Stimulated activated CD4-positive, alpha-beta T cell treated with anti-CD3 and anti-CD28 coated beads, Interleukin-12 subunit alpha, Interleukin-12 subunit beta, amount 100 ng/mL, for 48 hours (primary cell): Measurements from ENCODE around the gene HSPB7.
"Not testable (repeated sequence)": the region's sequence is repeated elsewhere in the genome, so short reads cannot be mapped to it uniquely, and the experiment has no call there.

Experiments used
- DNase-seq, 3 donors: peaks; one replicate each; pipeline ENCODE4 v3.0.0-alpha.2; 2020; ENCODE audit warnings: low read depth in 2 of 3, low spot score in 1 of 3

Gene HSPB7

DNA sequence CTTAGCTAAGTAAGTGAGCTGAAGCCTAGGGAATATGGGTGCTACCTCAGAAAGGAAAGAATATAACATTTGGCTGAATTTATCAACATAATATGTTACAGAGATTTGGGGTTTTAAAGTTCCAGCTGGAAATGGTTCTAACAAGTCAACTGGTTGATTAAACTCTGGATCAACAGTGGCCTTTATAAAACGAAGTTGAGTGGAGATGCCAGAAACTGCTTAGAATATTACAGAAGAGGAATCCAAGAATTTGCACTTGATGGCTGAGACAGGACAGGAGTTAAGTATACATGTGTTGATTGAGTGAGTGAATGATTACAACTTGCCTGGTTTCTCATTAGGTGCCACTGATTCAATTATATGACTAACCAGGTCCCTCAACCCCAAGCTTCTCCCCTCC lies 34.6 kb downstream of the HSPB7 start:
- DNase-seq, result no peak

DNA sequence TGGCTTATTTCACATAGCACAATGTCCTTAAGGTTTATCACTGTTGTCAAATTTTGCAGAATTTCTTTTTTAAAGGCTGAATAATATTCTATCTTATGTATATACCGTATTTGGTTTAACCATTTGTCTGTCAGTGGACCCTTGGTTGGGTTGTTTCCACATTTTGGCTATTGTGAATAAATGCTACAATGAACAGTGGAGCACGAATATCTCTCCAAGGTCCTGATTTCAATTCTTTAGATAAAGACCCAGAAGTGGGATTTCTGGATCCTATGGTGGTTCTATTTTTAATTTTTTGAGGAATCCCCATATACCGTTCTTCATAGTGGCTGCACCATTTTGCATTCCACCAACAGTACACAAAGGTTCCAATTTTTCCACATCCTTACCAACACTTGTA lies 36.2 kb downstream of the HSPB7 start:
- no peak for DNase-seq

DNA sequence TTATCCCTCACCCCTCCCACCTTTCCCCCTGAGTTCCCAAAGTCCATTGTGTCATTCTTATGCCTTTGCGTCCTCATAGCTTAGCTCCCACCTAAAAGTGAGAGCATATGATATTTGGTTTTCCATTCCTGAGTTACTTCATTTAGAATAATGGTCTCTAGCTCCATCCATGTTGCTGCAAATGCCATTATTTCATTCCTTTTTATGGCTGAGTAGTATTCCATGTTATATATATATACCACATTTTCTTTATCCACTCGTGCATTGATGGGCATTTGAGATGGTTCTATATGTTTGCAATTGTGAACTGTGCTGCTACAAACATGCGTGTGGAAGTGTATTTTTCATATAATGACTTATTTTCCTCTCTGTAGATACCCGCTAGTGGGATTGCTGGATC lies 39.9 kb downstream of the HSPB7 start:
- not testable (repeated sequence) for DNase-seq

DNA sequence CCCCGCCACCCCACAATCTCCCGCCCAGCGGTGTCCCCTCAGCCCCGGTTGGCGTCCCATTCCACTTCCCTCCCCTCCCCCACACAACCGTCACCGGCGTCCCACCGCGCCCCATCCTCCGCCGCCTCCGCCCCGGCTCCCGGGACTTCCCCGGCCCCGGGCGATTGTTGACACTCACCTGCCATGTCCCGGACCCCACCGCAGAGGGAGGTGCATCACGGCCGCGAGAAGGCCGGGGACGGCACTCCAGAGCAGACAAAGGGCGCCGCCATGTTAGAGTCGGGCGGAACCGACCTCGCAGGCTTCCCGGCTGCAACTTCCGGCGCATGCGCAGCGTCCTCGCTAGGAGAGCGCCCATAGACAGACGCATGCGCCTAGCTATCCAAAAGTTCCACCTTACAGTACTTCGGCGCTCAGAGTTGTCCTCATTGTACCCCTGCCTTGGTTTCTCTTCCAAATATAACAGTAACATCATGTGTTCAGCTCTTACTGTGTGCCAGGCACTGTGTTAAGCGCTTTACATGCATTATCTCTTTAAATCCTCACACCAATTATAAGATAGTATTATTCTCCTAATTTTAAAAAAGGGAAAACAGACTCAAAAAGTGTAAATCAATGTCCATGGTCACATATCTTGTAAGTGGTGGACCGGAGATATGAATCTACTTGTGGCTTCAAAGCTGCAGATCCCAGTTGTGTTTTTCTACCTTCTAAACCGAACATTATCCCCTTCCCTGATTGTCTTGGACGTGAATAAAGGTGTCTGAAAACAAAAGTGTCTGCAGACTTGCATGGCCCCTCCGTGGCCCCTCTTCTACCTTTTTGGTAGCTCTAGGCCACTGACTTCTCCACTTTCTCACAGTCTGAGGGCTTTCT lies 41.8 kb downstream of the HSPB7 start, which contains the start of gene ZBTB17:
Gene ZBTB17 (minus strand): TSS at position 297 of the 876 bp plus-strand sequence. CDS start 27,606 bp downstream, outside the sequence.
- DNase-seq, result peak; percentile 89 to 95 (median 95)

DNA sequence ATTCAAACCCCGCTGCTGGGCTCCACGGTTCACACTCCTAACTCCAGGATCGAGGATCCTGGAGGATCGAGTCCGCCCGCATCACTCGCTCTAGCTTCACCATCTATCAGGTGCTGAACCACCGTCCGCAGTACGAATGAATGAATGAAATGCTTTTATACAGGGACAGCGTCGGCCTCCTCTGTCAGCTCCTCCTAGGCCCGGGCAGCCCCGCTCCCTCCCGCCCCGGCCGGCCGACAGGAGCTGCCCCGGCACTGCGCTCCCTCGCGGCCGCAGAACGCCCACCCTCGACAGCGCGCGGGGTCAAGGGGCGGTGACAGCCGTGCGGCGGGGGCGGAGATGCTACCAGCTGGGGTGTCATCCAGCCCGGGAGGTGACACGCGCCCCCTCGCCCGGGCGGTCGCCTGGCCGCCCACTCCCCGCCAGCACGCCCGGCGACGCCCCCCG lies 42.5 kb downstream of the HSPB7 start:
- DNase-seq, result peak in 2 of 3 donors; percentile 51 to 74

DNA sequence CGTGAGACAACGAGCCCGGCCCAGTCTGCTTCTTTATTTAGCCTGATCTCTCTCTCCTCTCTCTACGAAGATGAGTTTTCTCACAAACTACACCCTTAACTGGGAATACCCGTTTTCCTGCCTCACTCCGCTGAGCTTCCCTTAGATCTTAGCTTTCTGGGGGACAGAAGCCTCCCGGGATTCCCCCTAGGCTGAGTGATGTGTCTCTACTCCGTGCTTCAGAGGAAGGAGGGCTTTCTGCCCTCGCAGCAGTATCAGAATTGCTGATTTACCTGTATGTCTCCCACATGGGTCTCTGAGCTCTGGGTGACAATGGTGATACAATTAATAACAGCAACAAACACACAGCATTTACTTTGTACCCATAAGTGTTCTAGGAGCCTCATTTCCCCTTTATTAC lies 43.0 kb downstream of the HSPB7 start:
- no peak for DNase-seq

DNA sequence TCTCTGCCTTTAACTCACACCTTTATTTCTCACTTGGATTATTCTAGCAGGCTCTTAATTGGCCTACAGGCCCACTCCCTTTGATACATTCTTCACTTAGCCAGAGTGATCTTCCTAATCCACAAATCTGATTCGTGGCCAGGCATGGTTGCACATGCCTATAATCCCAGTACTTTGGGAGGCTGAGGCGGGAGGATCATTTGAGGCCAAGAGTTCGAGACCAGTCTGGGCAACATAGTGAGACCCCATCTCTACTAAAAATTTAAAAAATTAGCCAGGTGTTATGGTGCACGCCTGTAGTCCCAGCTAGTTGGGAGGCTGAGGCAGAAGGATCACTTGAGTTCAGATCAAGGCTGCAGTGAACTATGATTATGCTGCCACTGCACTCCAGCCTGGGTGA lies 44.1 kb downstream of the HSPB7 start:
- DNase-seq, result no peak

DNA sequence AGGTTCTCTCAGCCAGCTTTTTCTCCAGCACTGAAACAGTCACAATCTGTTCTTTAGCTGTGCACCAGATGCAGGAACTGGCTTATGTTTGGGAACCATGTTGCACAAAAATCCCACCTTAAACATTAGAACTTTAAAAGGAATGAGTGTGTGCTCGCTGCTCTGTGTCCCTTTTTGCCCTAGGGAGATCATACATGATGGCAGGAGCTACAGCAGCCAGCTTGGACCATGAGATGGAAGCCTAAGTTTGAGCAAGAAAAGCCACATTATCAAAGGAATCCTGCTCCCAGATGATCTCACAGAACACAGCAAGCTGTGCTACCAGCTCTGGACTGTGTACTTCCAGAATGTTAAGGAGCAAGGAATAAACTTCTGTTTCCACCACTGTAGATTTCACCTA lies 45.4 kb downstream of the HSPB7 start:
- no peak for DNase-seq

DNA sequence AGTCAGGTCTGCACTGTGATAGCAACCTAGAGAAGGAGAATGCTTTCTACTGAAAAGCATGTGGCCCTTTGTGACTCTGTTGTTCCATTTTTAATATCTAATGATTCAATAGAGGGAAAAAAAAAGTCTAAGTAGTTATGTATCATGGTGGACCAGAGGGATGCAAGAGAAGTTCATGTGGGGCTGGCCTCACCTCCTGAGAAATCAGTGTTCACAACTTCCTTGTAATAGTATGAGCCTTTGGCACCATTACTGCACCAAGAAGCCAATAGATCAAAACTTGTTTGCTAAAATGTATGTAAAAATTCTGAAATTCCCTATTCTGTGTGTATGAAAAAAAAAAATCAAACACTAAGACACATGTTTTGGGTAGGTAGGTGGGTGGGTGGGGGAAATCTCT lies 46.9 kb downstream of the HSPB7 start:
- DNase-seq, result no peak

DNA sequence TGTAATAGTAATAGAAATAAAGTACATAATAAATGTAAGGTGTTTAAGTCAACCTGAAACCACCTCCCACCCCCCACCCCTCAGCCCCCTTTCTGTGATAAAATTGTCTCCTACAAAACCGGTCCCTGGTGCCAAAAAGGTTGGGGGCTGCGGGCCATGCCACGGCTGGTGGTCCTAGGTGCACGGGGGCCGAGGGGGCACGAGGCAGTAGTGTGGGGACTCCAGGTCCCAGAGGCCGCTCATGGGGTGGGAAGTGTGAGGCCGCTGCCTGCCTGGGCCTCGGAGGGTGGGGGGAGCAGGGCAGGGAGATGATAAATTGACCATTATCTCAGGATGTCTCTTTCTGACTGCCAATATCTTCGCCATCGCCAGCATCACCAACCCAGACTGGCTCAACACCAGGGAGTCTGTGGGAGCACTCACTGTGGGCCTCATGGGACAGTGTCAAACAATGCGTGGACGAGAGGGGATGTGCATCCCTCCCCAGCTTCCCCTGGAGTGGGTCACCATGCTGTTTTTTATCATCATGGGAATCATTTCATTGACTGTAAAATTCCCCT lies 48.4 kb downstream of the HSPB7 start:
- no peak for DNase-seq

DNA sequence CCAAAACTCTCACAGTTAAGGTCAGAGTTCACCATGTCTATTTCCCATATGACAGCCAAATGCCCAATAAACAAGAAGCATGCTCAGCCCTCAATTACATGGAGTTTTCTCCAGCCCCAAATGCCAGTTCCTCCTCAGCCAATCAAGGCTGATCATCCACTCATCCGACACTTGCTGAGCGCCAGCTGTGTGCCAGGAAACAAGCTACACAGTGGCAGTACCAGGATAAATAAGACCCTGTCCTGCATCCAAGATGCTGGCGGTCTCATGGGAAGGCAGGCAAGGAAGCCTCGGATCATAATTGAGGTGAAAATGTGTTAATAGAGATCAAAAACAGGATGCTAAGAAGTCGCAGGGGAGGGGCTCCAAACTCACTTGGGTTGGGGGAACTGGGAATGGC lies 49.7 kb downstream of the HSPB7 start:
- DNase-seq, result no peak

DNA sequence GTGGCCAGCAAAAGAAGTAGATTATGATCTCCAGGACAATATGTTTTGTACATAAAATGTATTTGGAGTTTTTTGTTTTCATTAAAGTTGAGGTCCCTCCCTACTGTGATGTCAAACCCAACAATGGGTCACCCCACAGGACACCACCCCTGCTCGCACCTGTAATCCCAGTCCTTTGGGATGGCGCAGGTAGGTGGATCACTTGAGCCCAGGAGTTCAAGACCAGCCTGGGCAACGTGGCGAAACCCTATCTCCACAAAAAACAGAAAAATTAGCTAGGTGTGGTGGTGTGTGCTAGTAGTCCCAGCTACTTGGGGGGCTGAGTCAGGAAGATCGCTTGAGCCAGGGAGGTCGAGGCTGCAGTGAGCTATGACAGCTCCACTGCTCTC lies 50.9 kb downstream of the HSPB7 start:
- DNase-seq, result no peak

DNA sequence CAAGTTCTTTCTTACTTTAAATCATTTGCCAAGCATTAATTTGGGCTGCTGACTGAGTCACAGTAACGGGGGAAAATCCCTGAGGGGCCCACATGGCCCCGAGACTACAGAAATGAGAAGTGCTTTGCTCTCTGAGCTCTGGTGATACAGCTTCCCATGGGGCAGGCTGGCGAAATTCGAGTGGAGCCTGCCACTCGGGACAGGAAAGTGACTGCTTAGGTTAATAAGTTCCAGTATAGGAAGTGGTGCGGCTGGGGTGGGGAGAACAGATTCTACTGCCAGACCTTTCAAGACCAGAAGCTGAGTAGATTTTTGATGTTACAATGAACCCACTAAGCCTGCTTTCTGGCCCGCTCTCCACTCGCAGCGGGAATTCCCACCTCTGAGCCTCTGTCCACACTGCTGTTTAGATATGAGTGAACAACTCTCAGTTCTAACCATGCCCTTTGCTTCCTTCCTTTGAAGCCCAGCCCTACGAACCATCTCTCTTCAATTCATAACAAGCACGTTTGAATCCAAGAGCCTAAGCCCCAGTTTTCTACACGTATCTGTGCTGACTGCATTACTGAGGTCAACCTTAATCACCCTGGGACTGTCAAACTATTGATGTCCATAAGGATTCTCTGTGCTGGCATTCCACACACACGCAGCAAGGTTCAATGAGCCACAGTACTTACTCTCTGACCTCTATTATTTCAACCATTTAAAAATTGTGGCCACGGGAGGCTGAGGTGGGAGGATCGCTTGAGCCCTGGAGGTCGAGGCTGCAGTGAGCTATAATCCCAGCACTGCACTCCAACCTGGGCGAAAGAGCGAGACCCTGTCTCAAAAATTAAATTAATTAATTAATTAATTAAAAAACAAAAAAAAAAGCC lies 51.5 kb downstream of the HSPB7 start:
- DNase-seq, result peak; percentile 76 to 86 (median 77)

DNA sequence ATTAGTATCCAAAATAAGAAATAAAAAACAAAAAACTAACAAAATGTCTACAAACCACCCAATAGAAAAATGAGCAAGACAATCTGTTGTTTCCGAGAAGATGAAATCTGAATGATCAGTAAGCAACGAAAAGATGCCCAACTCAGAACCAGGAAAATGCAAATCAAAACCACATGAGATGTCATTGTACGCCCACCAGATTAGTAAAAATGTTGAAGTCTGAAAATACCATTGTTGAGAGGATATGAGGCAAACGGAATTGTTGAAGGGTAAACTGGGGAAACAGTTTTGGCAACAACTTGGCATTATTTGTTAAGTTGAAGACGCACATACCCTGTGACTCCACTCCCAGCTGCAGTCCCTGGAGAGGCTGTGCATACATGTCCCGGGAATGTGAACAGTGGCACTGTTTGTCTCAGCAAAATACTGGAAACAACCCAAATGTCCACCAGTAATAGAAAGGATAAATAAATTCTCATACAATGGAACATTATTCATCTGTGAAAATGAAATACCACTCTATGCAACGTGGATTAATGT lies 52.5 kb downstream of the HSPB7 start:
- peak in 1 of 3 donors; percentile 45 for DNase-seq
